GM18909 (cell line): ENCODE measurements around the gene PTPN20.
"Not testable (repeated sequence)": the region's sequence is repeated elsewhere in the genome, so short reads cannot be mapped to it uniquely, and the experiment has no call there.

Experiments
- ATAC-seq: cut with Tn5 transposase; IDR thresholded peaks from one replicate; pipeline ENCODE4 v1.9.1; 2021; ENCODE audit warnings: mild to moderate bottlenecking; ENCODE audit not compliant: unreplicated experiment, poor library complexity

Gene PTPN20, protein sequence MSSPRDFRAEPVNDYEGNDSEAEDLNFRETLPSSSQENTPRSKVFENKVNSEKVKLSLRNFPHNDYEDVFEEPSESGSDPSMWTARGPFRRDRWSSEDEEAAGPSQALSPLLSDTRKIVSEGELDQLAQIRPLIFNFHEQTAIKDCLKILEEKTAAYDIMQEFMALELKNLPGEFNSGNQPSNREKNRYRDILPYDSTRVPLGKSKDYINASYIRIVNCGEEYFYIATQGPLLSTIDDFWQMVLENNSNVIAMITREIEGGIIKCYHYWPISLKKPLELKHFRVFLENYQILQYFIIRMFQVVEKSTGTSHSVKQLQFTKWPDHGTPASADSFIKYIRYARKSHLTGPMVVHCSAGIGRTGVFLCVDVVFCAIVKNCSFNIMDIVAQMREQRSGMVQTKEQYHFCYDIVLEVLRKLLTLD

DNA sequence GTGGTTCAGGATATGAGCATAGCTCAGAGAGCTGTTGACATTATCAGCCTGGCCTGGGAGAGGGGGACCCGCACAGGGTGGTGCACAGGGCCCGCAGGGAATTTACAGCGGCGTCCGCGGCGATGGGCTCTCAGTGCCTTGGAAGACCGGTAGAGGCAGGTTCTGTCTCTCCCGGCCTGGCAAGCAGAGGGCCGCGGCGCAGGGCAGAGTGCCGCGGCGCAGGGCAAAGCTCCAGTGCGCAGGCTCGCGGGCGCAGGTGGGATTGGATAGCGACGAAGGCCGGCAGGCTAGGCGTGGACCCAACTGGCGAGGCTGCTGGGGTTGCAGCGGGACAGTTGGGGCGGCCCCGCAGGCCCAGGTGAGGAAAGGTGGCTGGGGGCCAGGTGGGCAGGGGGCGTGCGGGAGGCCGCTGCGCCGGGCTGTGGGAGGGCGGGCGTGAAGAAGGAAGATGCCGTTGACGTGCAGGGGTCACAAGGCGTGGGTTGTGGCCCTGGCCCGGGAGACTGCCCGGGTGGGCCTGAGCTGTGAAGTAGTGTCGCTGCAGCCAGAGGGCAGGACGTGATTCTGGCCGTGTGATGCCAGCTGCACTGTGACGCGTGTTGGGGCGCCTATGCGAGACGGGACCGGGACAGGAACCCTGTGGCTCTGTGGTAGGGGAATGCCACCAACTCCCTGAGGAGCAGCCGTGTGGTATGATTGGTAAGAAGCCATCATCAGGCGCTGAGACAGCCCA is at the start of gene PTPN20:
Gene PTPN20 (plus strand): TSS at position 285 of the 733 bp plus-strand sequence. CDS start 21,072 bp downstream, outside the sequence.
- ATAC-seq = not testable (repeated sequence)

DNA sequence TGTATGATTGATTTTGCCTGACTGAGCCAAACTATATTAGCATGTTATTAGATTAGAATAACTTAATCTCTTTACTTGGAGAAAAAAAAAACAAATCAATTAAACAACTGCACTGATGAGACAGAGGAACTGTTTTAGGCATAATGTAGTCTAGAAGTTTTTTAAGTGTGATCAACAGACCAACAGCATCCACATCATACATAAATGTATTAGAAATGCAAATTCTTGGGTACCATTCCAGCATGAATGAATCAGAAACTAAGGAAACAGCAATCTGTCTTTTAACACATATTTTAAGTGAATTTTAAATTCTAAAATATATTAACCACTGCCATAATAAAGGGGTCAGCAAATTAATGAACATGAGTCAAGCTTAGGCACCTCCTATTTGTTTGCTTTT is 41.5 kb upstream of the PTPN20 start:
- ATAC-seq = not testable (repeated sequence)

DNA sequence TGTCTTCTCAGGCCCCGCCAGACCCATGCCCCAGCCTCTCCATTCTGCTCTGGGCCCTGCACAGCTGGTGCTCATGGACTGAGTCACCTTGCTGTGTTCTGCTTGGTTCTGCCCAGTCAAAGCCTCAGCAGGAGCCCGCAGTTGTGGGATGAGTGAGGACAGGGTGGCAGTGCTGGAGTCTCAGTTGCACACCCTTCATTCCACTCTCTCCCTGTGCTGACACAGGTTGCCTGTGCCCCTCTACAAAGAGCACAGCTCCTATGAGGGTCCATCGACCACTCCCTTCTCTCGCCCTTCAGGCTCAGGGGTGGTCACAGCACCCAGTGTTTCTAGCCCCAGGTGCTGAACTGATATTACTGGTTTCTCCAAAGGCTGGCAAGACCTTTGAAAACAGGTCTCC is 39.6 kb upstream of the PTPN20 start:
- not testable (repeated sequence) for ATAC-seq

DNA sequence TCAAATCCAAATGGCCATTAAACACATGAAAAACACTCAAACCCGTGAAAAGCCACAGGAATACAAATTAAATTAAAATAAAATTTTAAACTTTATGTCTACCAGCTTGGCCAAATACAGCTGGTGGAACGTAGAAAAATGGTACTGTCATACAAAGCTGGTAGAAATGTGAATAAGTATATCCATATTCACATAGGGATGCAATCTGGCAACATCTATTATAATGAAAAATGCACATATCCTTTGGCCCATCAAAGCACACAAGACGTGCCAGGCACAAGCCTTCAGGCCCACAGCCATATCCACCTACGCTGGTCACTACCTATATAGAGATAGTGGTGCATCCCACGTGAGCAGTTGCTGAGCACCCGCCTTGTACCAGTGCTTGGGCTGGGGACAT is 35.9 kb upstream of the PTPN20 start:
- not testable (repeated sequence) for ATAC-seq

DNA sequence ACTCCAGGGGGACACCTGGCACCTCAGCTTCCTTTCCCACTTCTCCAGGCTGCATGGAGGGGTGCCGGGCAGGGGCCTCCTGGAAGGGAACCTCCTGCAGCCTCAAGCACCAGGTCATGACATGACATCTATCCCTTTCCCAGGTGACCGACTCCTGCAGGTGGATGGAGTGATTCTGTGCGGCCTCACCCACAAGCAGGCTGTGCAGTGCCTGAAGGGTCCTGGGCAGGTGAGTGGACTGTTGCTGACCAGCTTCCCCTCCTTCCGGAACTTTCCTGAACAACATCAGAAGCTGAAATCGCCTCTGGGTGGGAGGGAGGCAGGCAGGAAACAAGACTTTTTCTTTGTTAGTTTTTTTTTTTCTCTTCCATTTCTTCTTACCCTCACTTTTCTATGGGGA is 34.5 kb upstream of the PTPN20 start:
- ATAC-seq = not testable (repeated sequence)

DNA sequence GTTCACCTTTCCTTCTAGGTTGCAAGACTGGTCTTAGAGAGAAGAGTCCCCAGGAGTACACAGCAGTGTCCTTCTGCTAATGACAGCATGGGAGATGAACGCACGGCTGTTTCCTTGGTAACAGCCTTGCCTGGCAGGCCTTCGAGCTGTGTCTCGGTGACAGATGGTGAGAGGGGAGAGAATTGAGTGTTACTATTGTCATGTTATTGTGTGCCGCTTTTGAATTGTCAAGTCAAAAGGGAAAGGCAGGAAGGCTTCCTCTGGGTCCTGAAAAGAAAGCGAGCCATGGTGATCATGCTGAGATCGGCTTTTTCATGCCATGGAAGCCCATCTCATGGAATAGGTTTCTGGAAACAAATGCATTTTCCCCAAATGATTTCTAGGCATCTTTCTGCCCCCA is 32.5 kb upstream of the PTPN20 start:
- not testable (repeated sequence) for ATAC-seq

DNA sequence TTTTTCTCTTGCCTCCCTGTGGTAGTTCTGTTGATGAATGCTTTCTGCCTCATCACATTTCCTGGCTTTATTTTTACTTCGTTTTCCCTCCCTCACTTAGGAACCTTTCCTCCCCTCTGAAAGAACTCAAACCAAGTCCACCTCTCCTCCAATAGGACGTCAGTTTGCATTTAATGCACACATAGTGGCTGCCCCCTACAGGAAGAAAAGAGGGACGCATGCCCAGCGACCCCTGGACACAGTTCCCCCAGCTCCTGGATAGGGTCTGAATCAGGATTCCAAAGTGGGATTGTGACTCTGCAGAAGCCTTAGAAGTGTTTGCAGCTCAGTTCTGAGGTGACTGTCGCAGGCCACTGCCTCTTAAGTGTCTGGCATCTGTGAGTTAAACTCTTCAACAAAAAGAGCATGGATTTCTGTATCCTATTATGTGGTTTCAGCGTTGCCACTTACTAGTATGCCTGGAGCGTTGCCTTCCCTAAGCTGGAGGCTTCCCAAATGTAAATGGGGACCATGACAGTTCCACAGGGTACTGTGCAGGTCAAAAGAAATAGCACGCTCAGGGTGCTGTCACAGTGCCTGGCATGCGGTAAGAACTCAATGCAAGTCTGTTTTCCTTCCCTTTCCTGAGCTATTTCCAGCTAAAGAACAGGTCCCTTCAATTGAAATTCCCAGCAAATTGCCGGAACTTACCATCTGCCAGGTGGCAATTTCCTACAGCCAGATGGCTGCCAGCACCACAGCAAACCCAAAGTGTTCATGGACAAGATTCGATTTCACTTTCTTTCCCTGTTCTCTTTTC is 20.2 kb upstream of the PTPN20 start:
- not testable (repeated sequence) for ATAC-seq

DNA sequence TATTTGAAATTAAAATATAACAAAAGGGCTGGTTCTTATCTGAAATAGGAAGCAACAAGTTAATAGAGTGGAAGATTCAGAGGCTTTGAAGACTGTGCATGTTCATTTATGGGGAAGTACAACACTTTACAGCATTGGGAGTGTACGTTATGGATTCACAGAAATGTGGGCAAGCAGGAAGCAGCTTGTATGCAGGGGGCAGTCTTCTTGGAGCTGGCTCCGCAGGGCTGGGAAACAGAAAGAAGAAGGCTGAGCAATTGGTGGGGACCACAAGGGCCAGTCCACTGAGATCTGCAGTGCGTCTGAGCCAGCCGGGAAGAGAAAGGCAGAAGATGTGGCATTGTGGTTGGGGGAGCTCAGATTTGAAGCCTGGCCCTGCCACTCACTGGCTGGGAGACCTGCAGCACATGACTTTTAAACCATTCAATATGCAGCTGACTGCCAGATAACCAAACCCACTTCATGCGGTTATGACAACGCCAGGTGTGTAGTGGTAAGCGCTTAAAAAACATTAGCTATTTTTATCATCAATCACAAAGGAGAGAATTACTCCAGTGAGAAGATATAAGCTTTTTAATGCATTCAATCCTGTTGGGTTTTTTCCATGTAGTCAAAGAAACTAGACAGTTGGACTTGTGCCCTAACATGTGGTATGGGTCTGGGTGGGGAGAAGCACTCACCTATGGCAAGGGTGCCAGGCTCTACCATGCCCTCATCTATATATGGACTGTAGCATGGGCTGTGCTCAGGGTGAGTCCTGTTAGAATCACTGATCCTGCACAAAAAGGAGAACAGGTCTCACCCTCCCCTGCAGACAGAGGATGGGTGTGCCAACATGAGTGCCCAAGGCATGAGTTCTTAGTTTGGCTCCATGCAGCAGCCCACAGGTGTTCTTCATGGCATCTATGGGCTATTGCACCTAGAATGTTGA is 14.2 kb upstream of the PTPN20 start:
- not testable (repeated sequence) for ATAC-seq

DNA sequence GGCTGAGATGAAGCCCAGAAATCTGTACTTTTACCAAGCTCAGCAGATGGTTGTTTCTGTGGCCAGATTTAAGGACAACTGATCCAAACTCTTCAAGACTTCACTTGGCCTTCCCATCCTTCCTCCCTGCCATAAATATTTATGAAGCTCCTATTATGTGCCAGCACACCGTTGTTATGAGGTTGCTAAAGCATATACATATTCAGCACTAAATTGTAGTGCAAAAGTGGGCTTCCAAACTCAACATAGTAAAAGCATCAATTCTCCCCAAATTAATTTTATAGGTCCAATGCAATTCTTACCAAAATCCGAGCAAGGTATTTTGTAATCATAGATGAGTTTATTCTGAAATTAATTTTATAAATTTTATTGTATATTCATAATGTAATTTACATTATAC is 10.0 kb upstream of the PTPN20 start:
- ATAC-seq = not testable (repeated sequence)

DNA sequence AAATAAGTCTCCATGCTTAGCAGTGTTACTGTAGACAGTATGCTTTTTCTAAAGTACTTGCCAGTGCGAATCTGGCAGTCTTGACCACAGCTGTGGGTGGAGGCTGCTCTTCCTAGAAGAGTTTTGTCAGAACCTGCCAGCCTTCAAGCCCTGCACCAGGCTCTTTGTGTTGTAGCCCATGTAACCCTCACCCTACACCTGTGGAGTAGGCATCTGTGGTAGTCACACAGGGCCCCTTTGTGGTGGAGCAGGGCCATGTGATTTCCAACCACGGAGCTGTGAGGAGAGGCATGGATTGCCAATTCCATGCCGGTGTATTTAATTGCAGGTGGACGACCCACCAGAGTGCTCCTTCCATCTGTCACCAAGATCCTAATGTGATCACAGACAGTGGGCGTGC is 7.4 kb upstream of the PTPN20 start:
- ATAC-seq = not testable (repeated sequence)

DNA sequence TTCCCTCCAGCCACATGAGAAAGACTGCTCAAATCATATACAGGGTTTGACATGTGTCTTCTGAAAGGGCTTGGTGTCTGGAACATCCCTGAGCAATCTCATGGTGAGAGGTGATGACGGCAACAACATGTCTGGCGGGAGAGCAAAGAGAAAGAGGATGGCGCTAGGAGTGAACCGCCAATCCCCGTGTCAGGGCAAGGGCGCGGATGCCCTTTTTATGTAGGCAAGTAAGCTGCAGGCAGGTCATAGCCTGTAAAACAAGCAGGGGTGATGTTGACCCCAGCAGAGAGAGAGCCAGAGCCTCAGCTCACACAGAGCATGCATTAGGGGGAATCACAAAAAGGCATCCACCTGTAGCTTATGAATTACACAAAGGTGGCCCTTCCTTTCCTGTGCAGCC is 4.9 kb upstream of the PTPN20 start:
- not testable (repeated sequence) for ATAC-seq

DNA sequence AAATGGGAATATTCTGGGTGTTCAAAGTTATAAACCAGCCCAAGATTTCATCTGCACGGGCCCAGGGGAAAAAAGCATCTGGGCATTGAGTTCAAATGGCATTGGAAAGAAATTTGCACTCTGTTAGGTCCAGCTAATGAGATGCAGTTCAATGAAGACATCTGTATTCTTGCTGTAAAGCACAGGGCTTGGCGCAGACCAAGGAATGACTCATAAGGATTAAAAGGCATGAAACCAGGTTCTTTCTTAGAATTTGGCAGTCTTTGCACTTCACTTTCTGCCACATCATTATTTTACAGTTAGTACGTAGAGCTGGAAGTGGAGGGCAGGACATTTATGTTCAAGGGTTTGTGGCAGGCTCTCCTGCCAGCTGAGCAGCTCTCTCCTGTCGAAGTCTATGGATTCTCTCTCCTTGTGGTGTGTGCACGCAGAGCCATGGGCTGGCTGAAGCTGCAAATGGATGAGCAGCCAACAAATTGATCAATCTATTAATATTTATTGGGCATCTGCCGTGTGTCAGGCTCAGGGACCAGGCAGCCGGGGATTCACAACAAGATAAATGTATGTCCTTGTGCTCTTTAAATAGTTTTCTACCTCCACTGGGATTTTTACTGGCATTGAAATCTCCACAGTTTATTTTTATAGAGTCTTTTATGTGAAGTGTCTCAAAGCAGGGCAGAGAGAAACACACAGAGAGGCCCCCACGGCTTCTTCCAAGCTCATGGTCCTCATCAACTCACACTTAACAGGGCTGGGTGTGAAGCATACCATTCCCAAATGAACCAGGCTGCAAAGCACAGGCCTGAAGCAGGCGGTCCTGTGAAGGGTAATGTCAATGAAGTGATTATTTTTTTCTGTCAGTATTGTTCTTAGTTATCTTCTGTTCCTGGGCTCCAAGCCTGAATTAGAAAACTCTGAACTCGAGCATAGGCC is 3.8 kb upstream of the PTPN20 start:
- ATAC-seq = not testable (repeated sequence)

DNA sequence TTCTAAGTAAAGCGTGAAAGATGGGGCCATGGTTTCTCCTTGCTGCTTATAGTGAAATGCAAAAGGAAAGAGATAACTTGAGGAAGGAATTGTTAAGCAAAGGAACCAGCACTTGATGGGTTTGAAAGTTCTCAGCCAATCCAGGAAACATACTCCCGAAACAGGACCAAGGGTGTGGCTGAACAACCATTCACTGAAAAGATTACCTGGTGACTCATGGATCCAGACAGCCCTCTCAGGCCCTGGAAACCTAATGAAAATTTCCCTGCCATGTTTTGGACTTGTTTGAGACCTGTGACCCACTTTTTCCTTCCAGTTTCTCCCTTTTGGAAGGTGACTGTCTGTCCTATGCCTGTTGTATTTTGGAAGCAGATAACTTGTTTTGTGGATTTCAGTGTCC is 11.3 kb downstream of the PTPN20 start:
- ATAC-seq = not testable (repeated sequence)

DNA sequence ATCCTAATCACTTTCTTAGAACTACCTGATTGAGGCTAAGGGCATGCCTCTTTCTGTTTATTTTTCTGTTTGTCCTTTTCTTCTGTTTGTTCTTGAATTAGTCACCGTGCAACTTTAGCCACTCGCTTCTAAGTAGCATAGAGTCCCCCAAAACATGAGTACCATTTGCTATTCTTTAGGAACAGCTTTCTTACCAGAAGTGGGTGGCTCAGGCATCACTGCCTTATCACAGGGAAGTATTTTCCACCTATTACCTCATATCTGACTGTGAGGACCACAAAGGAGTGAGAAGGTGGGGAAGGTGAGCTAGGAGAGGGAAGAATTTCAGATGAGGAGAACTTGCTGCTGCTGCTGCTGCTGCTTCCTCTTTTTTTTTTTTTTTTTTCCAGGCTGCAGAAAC is 13.9 kb downstream of the PTPN20 start:
- not testable (repeated sequence) for ATAC-seq

DNA sequence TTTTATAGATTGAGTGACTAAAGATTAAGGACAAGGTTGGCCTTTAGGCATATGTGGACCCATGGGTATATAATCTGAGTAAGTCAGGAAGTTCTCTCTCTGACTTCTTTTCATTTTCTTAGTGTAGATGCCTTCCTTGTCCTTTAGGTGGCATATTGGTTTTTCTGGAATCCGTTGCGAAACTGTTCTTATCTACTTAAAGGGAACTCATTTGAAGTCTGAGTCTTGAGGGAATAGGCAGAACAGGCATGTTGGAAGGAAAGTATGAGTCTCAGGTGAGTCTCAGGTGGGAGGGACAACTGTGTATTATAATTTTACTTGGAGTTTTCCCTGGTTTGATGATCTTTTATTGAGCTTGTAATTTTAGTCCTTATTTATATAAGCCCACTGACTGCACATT is 14.6 kb downstream of the PTPN20 start:
- not testable (repeated sequence) for ATAC-seq

DNA sequence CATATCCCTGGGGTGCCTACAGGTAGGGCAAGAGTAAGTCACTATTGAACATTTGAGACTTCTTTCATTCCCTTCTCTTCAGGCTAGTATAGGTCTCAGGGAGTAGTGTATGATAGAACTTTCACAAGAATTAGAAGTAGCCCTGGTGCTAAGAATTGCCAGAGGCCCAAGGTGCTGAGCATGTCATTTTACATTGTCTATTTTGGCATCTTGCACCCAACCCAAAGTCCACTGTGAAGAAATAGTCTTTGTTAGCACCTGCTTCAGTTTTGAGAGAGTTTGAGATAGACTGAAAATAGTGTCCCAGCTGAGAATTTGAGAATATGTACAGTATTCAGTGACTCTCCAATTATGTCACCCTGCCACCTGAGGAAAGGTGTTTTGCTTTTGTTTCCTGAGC is 17.6 kb downstream of the PTPN20 start:
- ATAC-seq = not testable (repeated sequence)

DNA sequence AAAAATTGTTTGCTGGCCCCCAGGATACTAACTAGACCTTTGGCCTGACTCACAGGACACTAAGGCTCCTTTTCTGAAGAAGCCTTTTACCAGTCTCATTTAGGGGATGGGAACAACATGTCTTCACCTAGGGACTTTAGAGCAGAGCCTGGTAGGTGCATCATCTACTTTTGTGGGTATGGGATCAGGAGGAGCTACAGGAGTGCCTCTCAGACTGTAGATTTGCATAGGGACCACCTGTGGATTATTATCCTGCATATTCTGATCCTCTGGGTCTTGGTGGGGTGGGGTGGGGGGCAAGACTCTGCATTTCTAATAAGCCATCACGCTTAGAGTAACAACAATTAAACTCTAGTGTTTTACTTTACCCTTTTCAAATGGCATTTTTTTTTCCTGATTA is 21.2 kb downstream of the PTPN20 start:
- ATAC-seq = not testable (repeated sequence)

DNA sequence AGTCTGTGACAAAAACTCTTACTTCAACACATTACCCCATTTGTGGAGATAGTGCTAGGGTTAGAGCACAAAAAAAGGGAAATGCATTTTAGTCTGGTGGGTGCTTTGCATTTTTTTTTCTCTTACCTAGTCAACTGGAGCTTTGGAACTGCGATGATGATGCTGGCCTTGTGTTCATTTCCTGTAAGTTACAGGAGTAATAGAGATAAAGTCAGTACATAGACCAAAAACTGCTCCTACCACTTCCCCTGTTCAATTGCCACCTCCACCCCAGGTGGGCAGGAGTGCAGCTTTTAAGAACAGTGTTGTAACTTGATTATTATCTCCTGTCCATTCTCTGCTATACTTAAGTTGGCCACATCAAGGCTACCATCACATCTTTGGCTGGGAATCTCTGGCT is 29.9 kb downstream of the PTPN20 start:
- not testable (repeated sequence) for ATAC-seq
